Mesothelial cell of epicardium (in vitro differentiated cells): ENCODE data around the gene IVD. TPM values are rescaled to one million over a fixed set of nuclear protein-coding genes. Genes with fewer than 3 reads are reported as not detected.
A peak's percentile ranks its signal among the peaks of the same experiment; 100 is the strongest.

Experiments
- DNase-seq, 2 experiments: peaks; one replicate each; pipeline ENCODE4 v3.0.0; 2021; ENCODE audit warnings: low spot score in 2 of 2; ENCODE audit not compliant: unreplicated experiment in 2 of 2
- H3K27ac Mint-ChIP-seq: 2 replicates; pipeline ENCODE4 v1.8.0; 2021; ENCODE audit warnings: mixed read lengths
- H3K27me3 Mint-ChIP-seq: 2 replicates; pipeline ENCODE4 v1.8.0; 2021; ENCODE audit warnings: low read depth, mixed read lengths
- H3K36me3 Mint-ChIP-seq: 2 replicates; pipeline ENCODE4 v1.8.0; 2021; ENCODE audit warnings: mixed read lengths
- H3K4me1 Mint-ChIP-seq: 2 replicates; pipeline ENCODE4 v1.8.0; 2021; ENCODE audit warnings: mixed read lengths
- H3K4me3 Mint-ChIP-seq: 2 replicates; pipeline ENCODE4 v1.8.0; 2021; ENCODE audit warnings: mild to moderate bottlenecking, moderate library complexity, mixed read lengths
- H3K9me3 Mint-ChIP-seq: 2 replicates; pipeline ENCODE4 v1.8.0; 2021; ENCODE audit warnings: mixed read lengths
- total RNA-seq: library from RNA; stranded (reverse); gene quantifications from 3 replicates; pipeline ENCODE4 v1.2.1, GENCODE V29; 2021
- TF ChIP-seq, protein P1 (sequence below): fragments of 200-600 bp; sonication (generic); IDR thresholded peaks from one replicate; pipeline ENCODE4 v1.5.0; 2021; ENCODE audit warnings: antibody characterized with exemption; ENCODE audit not compliant: unreplicated experiment

IVD gene
- total RNA-seq, 1 donor from 2014 or later = 117 TPM

DNA sequence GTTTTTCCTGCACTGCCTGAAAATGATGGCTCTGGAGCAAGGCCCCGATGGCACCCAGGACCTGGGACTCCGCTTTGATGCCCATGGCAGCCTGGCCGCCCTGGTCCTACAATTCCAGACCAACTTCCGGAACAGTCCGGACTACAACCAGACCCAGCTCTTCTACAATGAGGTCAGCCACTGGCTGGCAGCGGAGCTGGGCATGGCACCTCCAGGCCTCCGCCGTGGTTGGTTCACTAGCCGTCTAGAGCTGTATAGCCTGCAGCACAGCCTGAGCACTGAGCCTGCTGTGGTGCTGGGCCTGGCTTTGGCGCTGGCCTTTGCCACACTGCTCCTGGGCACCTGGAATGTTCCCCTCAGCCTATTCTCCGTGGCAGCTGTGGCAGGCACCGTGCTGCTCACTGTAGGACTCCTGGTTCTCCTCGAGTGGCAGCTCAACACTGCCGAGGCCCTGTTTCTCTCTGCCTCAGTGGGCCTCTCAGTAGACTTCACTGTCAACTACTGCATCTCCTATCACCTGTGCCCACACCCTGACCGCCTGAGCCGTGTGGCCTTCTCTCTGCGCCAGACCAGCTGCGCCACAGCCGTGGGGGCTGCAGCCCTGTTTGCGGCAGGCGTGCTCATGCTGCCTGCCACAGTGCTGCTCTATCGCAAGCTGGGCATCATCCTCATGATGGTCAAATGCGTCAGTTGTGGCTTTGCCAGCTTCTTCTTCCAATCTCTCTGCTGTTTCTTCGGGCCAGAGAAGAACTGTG, 36.7 kb upstream of the IVD start:
- Mint-ChIP-seq H3K9me3 (no peaks in the 10 kb centered on the region), H3K4me3 (peak overlapping the region; percentile 28), H3K36me3 (no peaks in the 10 kb centered on the region), H3K27me3 (peaks cover 38% of the 10 kb centered on the region), H3K4me1 (peaks cover 5% of the 10 kb centered on the region), H3K27ac (no peak overlapping the region)
- TF ChIP-seq, protein P1, sequence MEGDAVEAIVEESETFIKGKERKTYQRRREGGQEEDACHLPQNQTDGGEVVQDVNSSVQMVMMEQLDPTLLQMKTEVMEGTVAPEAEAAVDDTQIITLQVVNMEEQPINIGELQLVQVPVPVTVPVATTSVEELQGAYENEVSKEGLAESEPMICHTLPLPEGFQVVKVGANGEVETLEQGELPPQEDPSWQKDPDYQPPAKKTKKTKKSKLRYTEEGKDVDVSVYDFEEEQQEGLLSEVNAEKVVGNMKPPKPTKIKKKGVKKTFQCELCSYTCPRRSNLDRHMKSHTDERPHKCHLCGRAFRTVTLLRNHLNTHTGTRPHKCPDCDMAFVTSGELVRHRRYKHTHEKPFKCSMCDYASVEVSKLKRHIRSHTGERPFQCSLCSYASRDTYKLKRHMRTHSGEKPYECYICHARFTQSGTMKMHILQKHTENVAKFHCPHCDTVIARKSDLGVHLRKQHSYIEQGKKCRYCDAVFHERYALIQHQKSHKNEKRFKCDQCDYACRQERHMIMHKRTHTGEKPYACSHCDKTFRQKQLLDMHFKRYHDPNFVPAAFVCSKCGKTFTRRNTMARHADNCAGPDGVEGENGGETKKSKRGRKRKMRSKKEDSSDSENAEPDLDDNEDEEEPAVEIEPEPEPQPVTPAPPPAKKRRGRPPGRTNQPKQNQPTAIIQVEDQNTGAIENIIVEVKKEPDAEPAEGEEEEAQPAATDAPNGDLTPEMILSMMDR = no peak
- no peak for DNase-seq

DNA sequence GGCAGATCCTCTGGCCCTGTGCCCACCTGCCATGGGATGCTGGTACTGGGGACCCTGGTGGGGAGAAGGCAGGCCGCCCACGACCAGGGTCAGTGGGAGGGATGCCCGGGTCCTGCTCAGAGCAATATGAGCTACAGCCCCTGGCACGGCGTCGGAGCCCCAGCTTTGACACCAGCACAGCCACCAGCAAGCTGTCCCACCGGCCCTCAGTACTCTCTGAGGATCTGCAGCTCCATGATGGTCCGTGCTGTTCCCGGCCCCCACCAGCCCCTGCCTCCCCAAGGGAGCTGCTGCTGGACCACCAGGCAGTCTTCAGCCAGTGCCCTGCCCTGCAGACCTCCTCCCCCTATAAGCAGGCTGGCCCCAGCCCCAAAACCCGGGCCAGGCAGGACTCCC, 36.1 kb upstream of the IVD start:
- no peak overlapping the region for H3K4me3 Mint-ChIP-seq
- H3K9me3 Mint-ChIP-seq = no peaks in the 10 kb centered on the region
- no peak for DNase-seq
- no peaks in the 10 kb centered on the region for H3K36me3 Mint-ChIP-seq
- H3K27me3 Mint-ChIP-seq = peaks cover 33% of the 10 kb centered on the region
- H3K4me1 Mint-ChIP-seq = peaks cover 5% of the 10 kb centered on the region
- TF ChIP-seq, protein P1 = no peak
- H3K27ac Mint-ChIP-seq = no peak overlapping the region

DNA sequence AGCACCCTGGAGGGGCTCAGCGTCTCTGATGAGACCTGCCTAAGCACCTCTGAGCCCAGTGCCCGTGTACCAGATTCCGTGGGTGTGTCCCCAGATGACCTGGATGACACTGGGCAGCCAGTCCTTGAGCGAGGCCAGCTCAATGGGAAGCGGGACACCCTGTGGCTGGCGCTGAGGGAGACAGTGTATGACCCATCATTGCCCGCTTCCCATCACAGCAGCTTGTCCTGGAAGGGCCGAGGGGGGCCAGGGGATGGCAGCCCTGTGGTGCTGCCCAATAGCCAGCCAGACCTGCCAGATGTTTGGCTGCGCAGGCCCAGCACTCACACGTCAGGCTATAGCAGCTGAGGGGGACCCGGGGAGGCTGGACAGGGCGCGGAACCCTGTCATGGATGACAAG, 35.6 kb upstream of the IVD start:
- Mint-ChIP-seq H3K4me1 (peaks cover 5% of the 10 kb centered on the region), H3K27ac (no peak overlapping the region), H3K4me3 (no peak overlapping the region), H3K9me3 (no peaks in the 10 kb centered on the region), H3K27me3 (peaks cover 30% of the 10 kb centered on the region), H3K36me3 (no peaks in the 10 kb centered on the region)
- TF ChIP-seq, protein P1 = no peak
- DNase-seq = no peak

DNA sequence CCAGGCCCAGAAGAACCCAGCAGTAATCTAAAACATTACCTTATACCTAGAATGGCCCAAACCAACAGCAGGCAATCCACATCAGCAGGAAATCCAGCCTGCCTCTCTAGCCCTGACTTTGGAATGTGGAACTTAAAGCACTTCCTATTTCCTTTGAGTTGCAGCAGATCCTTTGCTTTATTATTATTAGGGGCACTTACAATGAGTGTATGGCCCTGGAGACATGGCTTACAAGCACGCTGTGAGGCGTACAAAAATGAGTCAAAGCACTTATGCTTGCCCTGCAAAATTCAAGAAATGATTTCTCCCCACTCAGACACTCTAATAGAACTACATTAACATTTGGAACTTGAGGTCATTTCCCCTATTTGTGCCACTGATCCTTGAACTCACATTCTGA, 32.6 kb upstream of the IVD start:
- H3K27ac Mint-ChIP-seq = no peak overlapping the region

DNA sequence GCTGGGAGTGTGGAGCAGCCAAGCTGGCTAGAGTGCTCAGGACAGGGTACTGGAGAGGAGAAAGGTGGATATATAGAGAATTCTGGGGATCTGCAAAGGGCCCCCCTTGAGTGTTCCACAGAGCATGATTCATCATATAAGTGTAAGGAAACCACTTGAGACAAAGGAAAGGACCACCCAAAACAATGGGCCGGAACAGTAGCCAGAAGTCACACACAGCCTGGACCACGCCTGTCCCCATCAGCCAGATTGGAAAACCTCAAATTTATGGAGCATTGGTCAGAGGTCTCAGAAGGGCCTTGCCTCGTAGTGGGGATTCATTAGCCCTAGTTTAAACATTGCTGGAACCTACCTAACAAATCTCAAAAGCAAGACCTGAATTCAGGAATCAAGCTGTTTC, 28.0 kb upstream of the IVD start:
- H3K27me3 Mint-ChIP-seq = no peaks in the 10 kb centered on the region
- no peak for DNase-seq
- no peaks in the 10 kb centered on the region for H3K9me3 Mint-ChIP-seq
- no peaks in the 10 kb centered on the region for H3K36me3 Mint-ChIP-seq
- no peak overlapping the region for H3K4me3 Mint-ChIP-seq
- TF ChIP-seq, protein P1 = no peak
- H3K4me1 Mint-ChIP-seq = peaks cover 2% of the 10 kb centered on the region
- no peak overlapping the region for H3K27ac Mint-ChIP-seq

More for the DNA sequence above, 32.6 kb upstream of the IVD start:
- no peak for DNase-seq
- H3K4me1 Mint-ChIP-seq = peaks cover 3% of the 10 kb centered on the region
- H3K36me3 Mint-ChIP-seq = no peaks in the 10 kb centered on the region
- no peaks in the 10 kb centered on the region for H3K9me3 Mint-ChIP-seq
- TF ChIP-seq, protein P1 = no peak
- no peak overlapping the region for H3K4me3 Mint-ChIP-seq
- H3K27me3 Mint-ChIP-seq = peaks cover 12% of the 10 kb centered on the region
